K562 (cell line): ENCODE measurements around the gene XKR7. TPM values are rescaled to one million over a fixed set of nuclear protein-coding genes. Genes with fewer than 3 reads are reported as not detected.
A peak's percentile ranks its signal among the peaks of the same experiment; 100 is the strongest.

Experiments
- ATAC-seq: fragments of 200-7000 bp; cut with Tn5 transposase; 3 replicates; pipeline ENCODE4 v1.9.1; 2020; ENCODE audit warnings: moderate library complexity
- BruUV-seq: library from RNA; stranded (reverse); fragments of 400-500 nt; replicated peaks from 2 replicates; lab custom pipeline; 2021; lab: Mats Ljungman, UMichigan
- CTCF ChIA-PET: fragments of 300-600 bp; formaldehyde crosslinking; extraction: SDS; loops from one replicate; lab custom pipeline; 2021; ENCODE audit warnings: low intra/inter-chr PET ratio; lab: Yijun Ruan, JAX
- POLR2A ChIA-PET: fragments of 300-600, 350-650 bp; sonication (Branson Sonifier 250); formaldehyde crosslinking; extraction: SDS; loops from one replicate; lab custom pipeline; 2021; ENCODE audit warnings: antibody characterized with exemption, inconsistent platforms; lab: Yijun Ruan, JAX
- DNase-seq, 4 experiments: peaks; one replicate each; pipeline versions ENCODE4 v3.0.0 to v3.0.0-alpha.2; 2011 to 2018; ENCODE audit warnings: low spot score in 3 of 4, mixed read lengths in 3 of 4; ENCODE audit errors: extremely low read depth in 1 of 4
- FAIRE-seq: peaks from 2 replicates; lab custom pipeline; 2011; peaks lifted over from hg19 to GRCh38; lab: Jason Lieb, UNC
- H2AFZ ChIP-seq: 2 replicates; pipeline ENCODE4 v1.6.0; 2011; ENCODE audit warnings: low read depth, low read length, control low read depth, inconsistent platforms
- H3K27ac ChIP-seq: fragments of 200-600 bp; 3 replicates; pipeline ENCODE4 v1.8.0; 2011; ENCODE audit warnings: low read depth, mild to moderate bottlenecking, control low read depth, inconsistent platforms, low read length, moderate library complexity, mixed read lengths; ENCODE audit errors: extremely low read depth
- H3K27me3 ChIP-seq, 2 experiments: fragments of 300-600 bp in 1 of 2; 2 replicates in 1 of 2; 3 replicates in 1 of 2; pipeline versions ENCODE4 v1.6.0 to v1.8.0; 2011; ENCODE audit warnings: inconsistent platforms in 2 of 2, low read length in 2 of 2, mild to moderate bottlenecking in 1 of 2, mixed read lengths in 1 of 2, moderate library complexity in 1 of 2; ENCODE audit not compliant: control insufficient read depth in 2 of 2, insufficient read depth in 2 of 2
- H3K36me3 ChIP-seq: fragments of 300-600 bp; 3 replicates; pipeline ENCODE4 v1.8.0; 2011; ENCODE audit warnings: mild to moderate bottlenecking, low read length, inconsistent platforms; ENCODE audit not compliant: control insufficient read depth, insufficient read depth
- H3K4me1 ChIP-seq, 2 experiments: fragments of 200-600 bp in 1 of 2; replicated peaks in 1 of 2; 2 replicates in 1 of 2; 3 replicates in 1 of 2; pipeline versions ENCODE4 v1.5.1 to v1.8.0; 2011; ENCODE audit warnings: inconsistent platforms in 2 of 2, low read length in 2 of 2, mild to moderate bottlenecking in 1 of 2, mixed read lengths in 1 of 2, moderate library complexity in 1 of 2; ENCODE audit not compliant: control insufficient read depth in 2 of 2, insufficient read depth in 2 of 2
- H3K4me2 ChIP-seq: 2 replicates; pipeline ENCODE4 v1.6.1; 2011; ENCODE audit warnings: low read length, control low read depth, inconsistent platforms, mixed read lengths; ENCODE audit not compliant: insufficient read depth
- H3K4me3 ChIP-seq: fragments of 200-600 bp; sonication (generic), shearing (Covaris generic); 2 replicates; pipeline ENCODE4 v1.5.1; 2016; ENCODE audit warnings: control low read depth, inconsistent platforms
- H3K79me2 ChIP-seq: fragments of 200-600 bp; 3 replicates; pipeline ENCODE4 v1.8.0; 2011; ENCODE audit warnings: low read length, inconsistent platforms; ENCODE audit not compliant: control insufficient read depth, insufficient read depth
- H3K9ac ChIP-seq, 2 experiments: 2 replicates each; pipeline versions ENCODE4 v1.6.0 to v1.6.1; 2011; ENCODE audit warnings: low read depth in 2 of 2, low read length in 2 of 2, control low read depth in 1 of 2, inconsistent platforms in 1 of 2, mild to moderate bottlenecking in 1 of 2, mixed read lengths in 1 of 2; ENCODE audit not compliant: insufficient read depth in 1 of 2
- H3K9me1 ChIP-seq: one replicate; pipeline ENCODE4 v1.6.0; 2011; ENCODE audit warnings: inconsistent platforms, mild to moderate bottlenecking, low read length, moderate library complexity; ENCODE audit not compliant: control insufficient read depth, insufficient read depth
- H3K9me3 ChIP-seq: replicated peaks from 2 replicates; pipeline ENCODE4 v1.5.1; 2011; ENCODE audit warnings: low read depth, low read length, inconsistent platforms; ENCODE audit not compliant: control insufficient read depth, insufficient read depth
- H4K20me1 ChIP-seq: replicated peaks from 2 replicates; pipeline ENCODE4 v1.6.1; 2011; ENCODE audit warnings: low read length, inconsistent platforms, mixed read lengths; ENCODE audit not compliant: control insufficient read depth, insufficient read depth
- ARNT ChIP-seq, 2 experiments: fragments of 450-650 bp; IDR thresholded peaks; 2 replicates each; pipeline ENCODE4 v1.6.1; 2016; ENCODE audit warnings: mild to moderate bottlenecking in 1 of 2
- ATF1 ChIP-seq, 2 experiments: fragments of 450-650 bp in 1 of 2; IDR thresholded peaks; 2 replicates each; pipeline ENCODE4 v1.6.1; 2016; ENCODE audit warnings: missing compliant biosample characterization in 1 of 2, missing genetic modification characterization in 1 of 2
- HMGN3 ChIP-seq: IDR thresholded peaks from 2 replicates; pipeline ENCODE4 v1.6.1; 2011; ENCODE audit warnings: borderline replicate concordance, low read depth, mild to moderate bottlenecking, mixed read lengths, low read length; ENCODE audit not compliant: insufficient read length; ENCODE audit errors: extremely low read depth
- PRDM10 ChIP-seq: fragments of 450-650 bp; IDR thresholded peaks from 2 replicates; pipeline ENCODE4 v1.6.1; 2018; ENCODE audit not compliant: partially characterized antibody
- RBFOX2 ChIP-seq: fragments of 200-400 bp; formaldehyde crosslinking; IDR thresholded peaks from 2 replicates; pipeline ENCODE4 v1.6.1; 2017; ENCODE audit warnings: low read depth, mild to moderate bottlenecking, low read length, moderate library complexity
- RFX1 ChIP-seq: fragments of 450-650 bp; IDR thresholded peaks from 2 replicates; pipeline ENCODE4 v1.6.1; 2016; ENCODE audit warnings: mild to moderate bottlenecking, moderate library complexity
- TFAP4 ChIP-seq: sonication (generic); formaldehyde crosslinking; IDR thresholded peaks from 2 replicates; pipeline ENCODE4 v1.8.0; 2022; ENCODE audit warnings: missing genetic modification reagents, mild to moderate bottlenecking, moderate library complexity, borderline replicate concordance
- ZBTB7A ChIP-seq: IDR thresholded peaks from 2 replicates; pipeline ENCODE4 v1.6.1; 2011; ENCODE audit warnings: low read depth, mild to moderate bottlenecking, low read length, moderate library complexity, borderline replicate concordance; ENCODE audit not compliant: control insufficient read depth
- ZBTB9 ChIP-seq: fragments of 450-650 bp; formaldehyde crosslinking; IDR thresholded peaks from 2 replicates; pipeline ENCODE4 v1.4.0; 2020; ENCODE audit warnings: mild to moderate bottlenecking, moderate library complexity
- ZC3H8 ChIP-seq: fragments of 450-650 bp; IDR thresholded peaks from 2 replicates; pipeline ENCODE4 v1.6.1; 2017
- ZFX ChIP-seq: sonication (generic); formaldehyde crosslinking; IDR thresholded peaks from 2 replicates; pipeline ENCODE4 v1.8.0; 2022; ENCODE audit warnings: mild to moderate bottlenecking, missing genetic modification reagents, moderate library complexity
- ZNF12 ChIP-seq: sonication (generic); formaldehyde crosslinking; IDR thresholded peaks from 2 replicates; pipeline ENCODE4 v1.4.0; 2020; ENCODE audit warnings: mild to moderate bottlenecking, missing genetic modification reagents
- ZNF644 ChIP-seq: fragments of 200-800 bp; sonication (Bioruptor generic); IDR thresholded peaks from 2 replicates; pipeline ENCODE4 v1.6.1; 2016; ENCODE audit warnings: low read depth, missing genetic modification characterization, missing compliant biosample characterization
- WGBS: fragments of 100-300 bp; shearing (Covaris generic); methylation state at CpG from one replicate; pipeline ENCODE4 v1.1.6; 2016; ENCODE audit warnings: low coverage, mixed read lengths; ENCODE audit not compliant: insufficient coverage; ENCODE audit errors: missing lambda C conversion rate; 5-methylcytosine and 5-hydroxymethylcytosine counted together
- in situ Hi-C: fragments of 300-500 bp; cut with MboI; formaldehyde crosslinking; loops from 4 replicates; pipeline ENCODE4 v1.15.0; 2018; ENCODE audit warnings: inconsistent platforms, mixed read lengths
- intact Hi-C: fragments of 100-400 bp; cut with micrococcal nuclease; formaldehyde crosslinking; loops from 2 replicates; pipeline ENCODE4 v1.14.2; 2022
- polyA plus RNA-seq, 8 experiments: library from polyadenylated mRNA; depleted of rRNA in 4 of 8; stranded (reverse) in 5 of 8; unstranded in 3 of 8; fragments of >200 nt; fragmentation: Nextera tagmentation in 2 of 8; fragmentation: Illumina TruSeq in 1 of 8; extraction: Ambion mirVana in 2 of 8; extraction: Trizol in 1 of 8; gene quantifications; 2 replicates each; pipeline versions ENCODE4 v1.2.1 to v1.2.3, GENCODE V29; 2011 to 2014; ENCODE audit warnings: inconsistent platforms in 1 of 8, missing spikeins in 1 of 8
- total RNA-seq, 7 experiments: library from RNA; depleted of rRNA in 6 of 7; stranded (reverse); fragments of >200 nt in 6 of 7; fragmentation: Illumina TruSeq in 2 of 7; extraction: Trizol in 2 of 7; gene quantifications; 2 replicates each; pipeline versions ENCODE4 v1.2.1 to v1.2.3, GENCODE V29; 2011 to 2021; ENCODE audit warnings: low replicate concordance in 1 of 7

The XKR7 gene
- total and polyA plus RNA-seq, 9 of the 15 experiments (the other 6 are each of a cell fraction or from before 2014, with no cell fraction given): 0.02 TPM; not detected in 8

- BruUV-seq: no TSS peak
- intact Hi-C loops: loop anchor here (5.0 kb wide), 1 partner anchor 66 kb away; the partner anchor contains the start of gene PDRG1
- peak overlapping the region; percentile 81 for H3K4me2 ChIP-seq
- H3K36me3 ChIP-seq: no peaks in the 10 kb centered on the region
- no peak overlapping the region for H3K27ac ChIP-seq
- H3K4me3 ChIP-seq: peak overlapping the region; percentile 50
- H3K79me2 ChIP-seq: no peaks in the 10 kb centered on the region
- H3K27me3 ChIP-seq: peaks cover 27 to 61% of the 10 kb centered on the region in 2 experiments
- ATAC-seq (peak; percentile 97), FAIRE-seq (no peak), DNase-seq (peak; percentile 71 to 88 (median 88))
- in situ Hi-C loops: no loop called here
- H3K9me3 ChIP-seq: no peaks in the 10 kb centered on the region
- peak overlapping the region in 1 of 2 experiments; percentile 93; a peak in 3 of 4 replicates for H3K9ac ChIP-seq
- peaks cover 6 to 19% of the 10 kb centered on the region in 2 experiments; a peak in 4 of 5 replicates for H3K4me1 ChIP-seq
- H4K20me1 ChIP-seq: 0 out of 2 replicates have a peak, but pooled peaks cover 11% of the 10 kb centered on the region
- CTCF ChIA-PET: no interaction called here
- POLR2A ChIA-PET: no interaction called here
- no peaks in the 10 kb centered on the region for H3K9me1 ChIP-seq
- WGBS: 0% methylated on average over 30 of the region's 67 CpGs
- H2AFZ ChIP-seq: peak overlapping the region; percentile 92
- 0 out of 2 replicates have a peak, but pooled peaks have one; percentile 26 for TF ChIP-seq TFAP4 (CRISPR knock-in tag)
- TF ChIP-seq ZNF12: no peak
- TF ChIP-seq RBFOX2: 0 out of 2 replicates have a peak, but pooled peaks have one; percentile 39
- TF ChIP-seq RFX1: no peak
- TF ChIP-seq ZNF644 (tag): no peak
- no peak for TF ChIP-seq ZFX (CRISPR knock-in tag)
- no peak for TF ChIP-seq ARNT (IDR thresholded peaks at IDR 0.05)
- peak; percentile 45 for TF ChIP-seq PRDM10
- no peak for TF ChIP-seq ZC3H8
- no peak for TF ChIP-seq ZBTB9 (CRISPR knock-in tag)
- peak; percentile 64; the same call in 1 of the 2 replicates for TF ChIP-seq ZBTB7A
- TF ChIP-seq HMGN3: peak; percentile 16
- TF ChIP-seq ATF1 (CRISPR knock-in tag; IDR thresholded peaks at IDR 0.05): no peak
- TF ChIP-seq ATF1 (tag; IDR thresholded peaks at IDR 0.05): no peak
Measured at GRCh38 chr20:32018269-32019155, 50.6 kb downstream of the XKR7 start.
